Measurements from ENCODE around the gene MBTPS1. TPM values are rescaled to one million over a fixed set of nuclear protein-coding genes. Genes with fewer than 3 reads are reported as not detected.

The MBTPS1 gene
- total and polyA plus RNA-seq, 9 of the 15 experiments (the other 6 are each of a cell fraction or from before 2014, with no cell fraction given) = 2.8 to 57.6 (median 43.8) TPM

DNA sequence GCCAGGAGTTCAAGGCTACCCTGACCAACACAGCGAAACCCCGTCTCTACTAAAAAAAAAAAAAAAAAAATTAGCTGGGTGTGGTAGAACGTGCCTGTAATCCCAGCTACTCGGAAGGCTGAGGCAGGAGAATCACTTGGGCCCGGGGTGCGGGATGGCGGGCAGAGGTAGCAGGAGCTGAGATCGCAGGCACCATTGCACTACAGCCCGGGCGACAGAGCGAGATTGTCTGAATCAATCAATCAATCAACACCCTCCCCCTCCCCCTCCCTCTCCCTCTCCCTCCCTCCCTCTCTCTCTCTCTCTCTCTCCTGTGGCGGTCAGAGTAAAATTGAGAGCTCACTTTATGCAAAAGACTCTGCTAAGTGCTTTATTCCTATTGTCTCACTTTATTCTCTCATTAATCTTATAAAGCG, 27.1 kb upstream of the MBTPS1 start (continued):
- TF ChIP-seq NFYB (IDR thresholded peaks at IDR 0.05; ENCODE audit: extremely low read depth, insufficient read length) = no peak
- TF ChIP-seq ADNP (tag; IDR thresholded peaks at IDR 0.05) = 0 out of 2 replicates have a peak, but pooled peaks have one; percentile 18
- TF ChIP-seq SAFB (IDR thresholded peaks at IDR 0.05; ENCODE audit: borderline replicate concordance, low read depth, low read length) = no peak
- TF ChIP-seq KDM1A (IDR thresholded peaks at IDR 0.05) = peak in 1 of 2 experiments; percentile 99; a peak in 2 of 4 replicates
- TF ChIP-seq, protein P1, sequence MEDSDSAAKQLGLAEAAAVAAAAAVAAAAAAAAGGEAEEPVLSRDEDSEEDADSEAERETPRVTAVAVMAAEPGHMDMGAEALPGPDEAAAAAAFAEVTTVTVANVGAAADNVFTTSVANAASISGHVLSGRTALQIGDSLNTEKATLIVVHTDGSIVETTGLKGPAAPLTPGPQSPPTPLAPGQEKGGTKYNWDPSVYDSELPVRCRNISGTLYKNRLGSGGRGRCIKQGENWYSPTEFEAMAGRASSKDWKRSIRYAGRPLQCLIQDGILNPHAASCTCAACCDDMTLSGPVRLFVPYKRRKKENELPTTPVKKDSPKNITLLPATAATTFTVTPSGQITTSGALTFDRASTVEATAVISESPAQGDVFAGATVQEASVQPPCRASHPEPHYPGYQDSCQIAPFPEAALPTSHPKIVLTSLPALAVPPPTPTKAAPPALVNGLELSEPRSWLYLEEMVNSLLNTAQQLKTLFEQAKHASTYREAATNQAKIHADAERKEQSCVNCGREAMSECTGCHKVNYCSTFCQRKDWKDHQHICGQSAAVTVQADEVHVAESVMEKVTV (CRISPR knock-in tag; IDR thresholded peaks at IDR 0.05) = no peak
- TF ChIP-seq, protein P2, sequence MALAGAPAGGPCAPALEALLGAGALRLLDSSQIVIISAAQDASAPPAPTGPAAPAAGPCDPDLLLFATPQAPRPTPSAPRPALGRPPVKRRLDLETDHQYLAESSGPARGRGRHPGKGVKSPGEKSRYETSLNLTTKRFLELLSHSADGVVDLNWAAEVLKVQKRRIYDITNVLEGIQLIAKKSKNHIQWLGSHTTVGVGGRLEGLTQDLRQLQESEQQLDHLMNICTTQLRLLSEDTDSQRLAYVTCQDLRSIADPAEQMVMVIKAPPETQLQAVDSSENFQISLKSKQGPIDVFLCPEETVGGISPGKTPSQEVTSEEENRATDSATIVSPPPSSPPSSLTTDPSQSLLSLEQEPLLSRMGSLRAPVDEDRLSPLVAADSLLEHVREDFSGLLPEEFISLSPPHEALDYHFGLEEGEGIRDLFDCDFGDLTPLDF (CRISPR knock-in tag; IDR thresholded peaks at IDR 0.05) = no peak
- no peak for TF ChIP-seq ZNF583 (CRISPR knock-in tag; IDR thresholded peaks at IDR 0.05)
- TF ChIP-seq, protein P3, sequence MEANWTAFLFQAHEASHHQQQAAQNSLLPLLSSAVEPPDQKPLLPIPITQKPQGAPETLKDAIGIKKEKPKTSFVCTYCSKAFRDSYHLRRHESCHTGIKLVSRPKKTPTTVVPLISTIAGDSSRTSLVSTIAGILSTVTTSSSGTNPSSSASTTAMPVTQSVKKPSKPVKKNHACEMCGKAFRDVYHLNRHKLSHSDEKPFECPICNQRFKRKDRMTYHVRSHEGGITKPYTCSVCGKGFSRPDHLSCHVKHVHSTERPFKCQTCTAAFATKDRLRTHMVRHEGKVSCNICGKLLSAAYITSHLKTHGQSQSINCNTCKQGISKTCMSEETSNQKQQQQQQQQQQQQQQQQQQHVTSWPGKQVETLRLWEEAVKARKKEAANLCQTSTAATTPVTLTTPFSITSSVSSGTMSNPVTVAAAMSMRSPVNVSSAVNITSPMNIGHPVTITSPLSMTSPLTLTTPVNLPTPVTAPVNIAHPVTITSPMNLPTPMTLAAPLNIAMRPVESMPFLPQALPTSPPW (CRISPR knock-in tag; IDR thresholded peaks at IDR 0.05) = peak; percentile 64
- peak; percentile 99 for TF ChIP-seq ZNF444 (CRISPR knock-in tag; IDR thresholded peaks at IDR 0.05)
- no peak for TF ChIP-seq CHD4 (IDR thresholded peaks at IDR 0.05; ENCODE audit: insufficient read depth, insufficient replicate concordance, low read depth, low read length, poor library complexity, severe bottlenecking)
- no peak for TF ChIP-seq NCOR1 (IDR thresholded peaks at IDR 0.05)
- TF ChIP-seq, protein P4, sequence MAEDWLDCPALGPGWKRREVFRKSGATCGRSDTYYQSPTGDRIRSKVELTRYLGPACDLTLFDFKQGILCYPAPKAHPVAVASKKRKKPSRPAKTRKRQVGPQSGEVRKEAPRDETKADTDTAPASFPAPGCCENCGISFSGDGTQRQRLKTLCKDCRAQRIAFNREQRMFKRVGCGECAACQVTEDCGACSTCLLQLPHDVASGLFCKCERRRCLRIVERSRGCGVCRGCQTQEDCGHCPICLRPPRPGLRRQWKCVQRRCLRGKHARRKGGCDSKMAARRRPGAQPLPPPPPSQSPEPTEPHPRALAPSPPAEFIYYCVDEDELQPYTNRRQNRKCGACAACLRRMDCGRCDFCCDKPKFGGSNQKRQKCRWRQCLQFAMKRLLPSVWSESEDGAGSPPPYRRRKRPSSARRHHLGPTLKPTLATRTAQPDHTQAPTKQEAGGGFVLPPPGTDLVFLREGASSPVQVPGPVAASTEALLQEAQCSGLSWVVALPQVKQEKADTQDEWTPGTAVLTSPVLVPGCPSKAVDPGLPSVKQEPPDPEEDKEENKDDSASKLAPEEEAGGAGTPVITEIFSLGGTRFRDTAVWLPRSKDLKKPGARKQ (CRISPR knock-in tag; IDR thresholded peaks at IDR 0.05) = 0 out of 2 replicates have a peak, but pooled peaks have one; percentile 51
- peak; percentile 89 for TF ChIP-seq MEIS2 (IDR thresholded peaks at IDR 0.05; ENCODE audit: partially characterized antibody)
- TF ChIP-seq CHCHD3 (CRISPR knock-in tag; IDR thresholded peaks at IDR 0.05) = no peak
- peak; percentile 56 for TF ChIP-seq ZNF384 (IDR thresholded peaks at IDR 0.05; ENCODE audit: low read depth, low read length)
- peak; percentile 35 for TF ChIP-seq NEUROD1 (IDR thresholded peaks at IDR 0.05; ENCODE audit: borderline replicate concordance, low read depth, low read length, partially characterized antibody)
- no peak for TF ChIP-seq POLR2AphosphoS2 (IDR thresholded peaks at IDR 0.05; ENCODE audit: low read length)
- no peak for TF ChIP-seq CBX2 (IDR thresholded peaks at IDR 0.05; ENCODE audit: insufficient read depth, low read length, poor library complexity, severe bottlenecking)
- TF ChIP-seq, protein P5, sequence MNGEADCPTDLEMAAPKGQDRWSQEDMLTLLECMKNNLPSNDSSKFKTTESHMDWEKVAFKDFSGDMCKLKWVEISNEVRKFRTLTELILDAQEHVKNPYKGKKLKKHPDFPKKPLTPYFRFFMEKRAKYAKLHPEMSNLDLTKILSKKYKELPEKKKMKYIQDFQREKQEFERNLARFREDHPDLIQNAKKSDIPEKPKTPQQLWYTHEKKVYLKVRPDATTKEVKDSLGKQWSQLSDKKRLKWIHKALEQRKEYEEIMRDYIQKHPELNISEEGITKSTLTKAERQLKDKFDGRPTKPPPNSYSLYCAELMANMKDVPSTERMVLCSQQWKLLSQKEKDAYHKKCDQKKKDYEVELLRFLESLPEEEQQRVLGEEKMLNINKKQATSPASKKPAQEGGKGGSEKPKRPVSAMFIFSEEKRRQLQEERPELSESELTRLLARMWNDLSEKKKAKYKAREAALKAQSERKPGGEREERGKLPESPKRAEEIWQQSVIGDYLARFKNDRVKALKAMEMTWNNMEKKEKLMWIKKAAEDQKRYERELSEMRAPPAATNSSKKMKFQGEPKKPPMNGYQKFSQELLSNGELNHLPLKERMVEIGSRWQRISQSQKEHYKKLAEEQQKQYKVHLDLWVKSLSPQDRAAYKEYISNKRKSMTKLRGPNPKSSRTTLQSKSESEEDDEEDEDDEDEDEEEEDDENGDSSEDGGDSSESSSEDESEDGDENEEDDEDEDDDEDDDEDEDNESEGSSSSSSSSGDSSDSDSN (IDR thresholded peaks at IDR 0.05; ENCODE audit: borderline replicate concordance in 1 of 2, low read depth in 2 of 2, low read length in 2 of 2) = no peak
